GM19351 (cell line): Measurements from ENCODE around the gene BCR.
A peak's percentile ranks its signal among the peaks of the same experiment; 100 is the strongest.

Source experiments
- ATAC-seq: cut with Tn5 transposase; IDR thresholded peaks from one replicate; pipeline ENCODE4 v1.9.1; 2021; ENCODE audit warnings: mild to moderate bottlenecking, moderate library complexity; ENCODE audit not compliant: unreplicated experiment

The BCR gene

GRCh38 chr22:23215294-23216241 lies 35.3 kb downstream of the BCR start:
- no peak for ATAC-seq

GRCh38 chr22:23216461-23217170 lies 36.3 kb downstream of the BCR start:
- ATAC-seq: no peak

- ATAC-seq: no peak
Measured at GRCh38 chr22:23217171-23218052, 37.1 kb downstream of the BCR start.

GRCh38 chr22:23218053-23218866 lies 38.0 kb downstream of the BCR start:
- no peak for ATAC-seq

GRCh38 chr22:23218867-23219251 lies 38.5 kb downstream of the BCR start:
- ATAC-seq: no peak

- ATAC-seq: no peak
Measured at GRCh38 chr22:23219317-23219716, 39.0 kb downstream of the BCR start.

- ATAC-seq: peak; percentile 66
Measured at GRCh38 chr22:23219822-23220484, 39.6 kb downstream of the BCR start.

GRCh38 chr22:23220485-23221350 lies 40.4 kb downstream of the BCR start:
- ATAC-seq: peak; percentile 56

GRCh38 chr22:23221351-23221804 lies 41.1 kb downstream of the BCR start:
- no peak for ATAC-seq

- no peak for ATAC-seq
Measured at GRCh38 chr22:23222033-23222792, 41.9 kb downstream of the BCR start.

- ATAC-seq: no peak
Measured at GRCh38 chr22:23222793-23223568, 42.7 kb downstream of the BCR start.

- no peak for ATAC-seq
Measured at GRCh38 chr22:23223569-23224317, 43.4 kb downstream of the BCR start.

GRCh38 chr22:23224846-23225245 lies 44.5 kb downstream of the BCR start:
- no peak for ATAC-seq

GRCh38 chr22:23225337-23225723 lies 45.0 kb downstream of the BCR start:
- ATAC-seq: no peak

- ATAC-seq: no peak
Measured at GRCh38 chr22:23225724-23226496, 45.6 kb downstream of the BCR start.

GRCh38 chr22:23226497-23226850 lies 46.2 kb downstream of the BCR start:
- no peak for ATAC-seq
